Activated CD4-positive, alpha-beta T cell treated with anti-CD3 and anti-CD28 coated beads, Interleukin-2, amount 10 ng/mL, durations not matched to agents 7 days and 5 days (primary cell): ENCODE data around the gene GRIK4. TPM values are rescaled to one million over a fixed set of nuclear protein-coding genes. Genes with fewer than 3 reads are reported as not detected.
A peak's percentile ranks its signal among the peaks of the same experiment; 100 is the strongest.

Source experiments
- CTCF ChIA-PET: fragments of 350-600 bp; sonication (Branson Sonifier 250); formaldehyde crosslinking; loops from one replicate; lab custom pipeline; 2021; ENCODE audit warnings: antibody characterized with exemption; lab: Charles Lee
- POLR2A ChIA-PET: fragments of 350-600 bp; sonication (Branson Sonifier 250); formaldehyde crosslinking; loops from one replicate; lab custom pipeline; 2021; ENCODE audit warnings: antibody characterized with exemption; lab: Charles Lee
- DNase-seq: peaks from one replicate; pipeline ENCODE4 v3.0.0-alpha.2; 2020
- H3K27ac Mint-ChIP-seq: one replicate; pipeline ENCODE4 v1.8.0; 2021; ENCODE audit warnings: mild to moderate bottlenecking, moderate library complexity, mixed read lengths
- H3K27me3 Mint-ChIP-seq: one replicate; pipeline ENCODE4 v1.8.0; 2021; ENCODE audit warnings: mixed read lengths
- H3K36me3 Mint-ChIP-seq: one replicate; pipeline ENCODE4 v1.8.0; 2021; ENCODE audit warnings: low read depth, mixed read lengths
- H3K4me1 Mint-ChIP-seq: one replicate; pipeline ENCODE4 v1.8.0; 2021; ENCODE audit warnings: mixed read lengths
- H3K4me3 Mint-ChIP-seq: one replicate; pipeline ENCODE4 v1.8.0; 2021; ENCODE audit warnings: mild to moderate bottlenecking, moderate library complexity, mixed read lengths
- H3K9me3 Mint-ChIP-seq: one replicate; pipeline ENCODE4 v1.8.0; 2021; ENCODE audit warnings: mixed read lengths
- total RNA-seq, 2 experiments: library from RNA; stranded (reverse); gene quantifications; one replicate each; pipeline ENCODE4 v1.2.3, GENCODE V29; 2021

Gene GRIK4
- total RNA-seq, 2 experiments from 2014 or later, result not detected

DNA sequence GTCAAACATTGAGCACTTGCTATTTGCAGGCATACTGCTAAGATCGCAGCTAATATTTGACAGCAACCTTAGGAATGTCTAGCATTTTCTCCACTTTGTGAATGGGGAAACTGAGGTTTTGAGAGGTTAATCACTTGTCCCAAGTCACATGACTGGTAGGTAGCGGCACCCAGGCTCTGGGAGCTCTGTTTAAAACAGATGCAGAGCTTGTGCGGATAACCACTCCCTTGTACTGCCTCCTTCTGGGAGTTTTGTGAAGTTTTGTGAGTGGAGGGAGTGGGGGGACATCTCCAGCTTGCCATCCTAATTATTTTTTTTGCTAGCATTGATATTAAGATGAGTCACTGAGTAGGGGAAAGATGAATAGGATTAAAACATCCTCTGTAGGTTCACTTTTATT, 134.7 kb downstream of the GRIK4 start:
- Mint-ChIP-seq H3K27ac (no peak overlapping the region), H3K4me3 (no peak overlapping the region), H3K4me1 (no peaks in the 10 kb centered on the region), H3K27me3 (peaks cover 4% of the 10 kb centered on the region), H3K9me3 (no peaks in the 10 kb centered on the region), H3K36me3 (no peaks in the 10 kb centered on the region)
- ChIA-PET POLR2A (no interaction called here), CTCF (no interaction called here)
- DNase-seq, result no peak

DNA sequence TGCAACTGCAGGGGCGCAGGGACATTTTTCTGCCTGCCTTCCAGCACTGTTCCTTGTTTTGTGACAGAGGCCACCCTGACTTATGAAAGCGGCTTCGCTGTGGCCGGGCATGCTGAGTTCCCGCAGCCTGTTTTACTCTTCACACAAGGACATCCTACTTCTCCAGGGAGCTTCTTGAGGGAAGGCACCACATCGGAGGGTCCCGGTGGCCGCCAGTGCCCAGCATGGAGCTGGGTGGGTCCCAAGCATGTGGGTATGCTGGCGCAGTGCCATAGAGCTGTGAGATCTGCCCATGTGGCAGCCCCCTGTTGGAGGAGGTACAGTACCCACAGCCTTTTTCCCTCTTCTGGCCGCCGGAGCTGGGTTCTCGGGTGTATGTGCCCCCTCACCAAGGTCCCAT, 136.1 kb downstream of the GRIK4 start:
- no peaks in the 10 kb centered on the region for H3K9me3 Mint-ChIP-seq

DNA sequence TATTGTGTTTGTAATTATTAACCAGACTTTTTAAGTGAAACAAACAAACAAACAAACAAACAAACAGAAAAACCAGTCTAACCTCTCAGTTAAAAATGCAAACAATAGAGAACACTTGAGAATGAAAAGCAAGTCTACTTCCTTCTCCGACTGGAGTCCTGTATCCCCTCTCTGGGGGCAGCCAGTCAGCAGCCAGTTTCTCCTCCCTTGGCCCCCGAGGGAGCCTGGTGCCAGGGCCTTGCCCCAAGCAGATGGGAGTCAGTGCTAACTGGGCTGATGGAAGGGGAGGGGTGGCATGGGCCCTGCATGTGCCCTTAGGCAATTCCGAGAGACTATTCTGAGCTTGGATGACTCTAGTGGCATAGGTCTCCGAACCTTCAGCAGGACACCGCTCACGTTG, 137.2 kb downstream of the GRIK4 start:
- Mint-ChIP-seq H3K4me1 (no peaks in the 10 kb centered on the region), H3K9me3 (no peaks in the 10 kb centered on the region), H3K36me3 (no peaks in the 10 kb centered on the region), H3K27me3 (peaks cover 4% of the 10 kb centered on the region), H3K4me3 (no peak overlapping the region), H3K27ac (no peak overlapping the region)
- no peak for DNase-seq
- ChIA-PET CTCF (no interaction called here), POLR2A (no interaction called here)

More for the DNA sequence above, 136.1 kb downstream of the GRIK4 start:
- no peak for DNase-seq
- no peaks in the 10 kb centered on the region for H3K4me1 Mint-ChIP-seq
- H3K36me3 Mint-ChIP-seq, result no peaks in the 10 kb centered on the region
- H3K4me3 Mint-ChIP-seq, result no peak overlapping the region
- peaks cover 4% of the 10 kb centered on the region for H3K27me3 Mint-ChIP-seq
- no peak overlapping the region for H3K27ac Mint-ChIP-seq
- POLR2A ChIA-PET, result no interaction called here
- CTCF ChIA-PET, result no interaction called here

DNA sequence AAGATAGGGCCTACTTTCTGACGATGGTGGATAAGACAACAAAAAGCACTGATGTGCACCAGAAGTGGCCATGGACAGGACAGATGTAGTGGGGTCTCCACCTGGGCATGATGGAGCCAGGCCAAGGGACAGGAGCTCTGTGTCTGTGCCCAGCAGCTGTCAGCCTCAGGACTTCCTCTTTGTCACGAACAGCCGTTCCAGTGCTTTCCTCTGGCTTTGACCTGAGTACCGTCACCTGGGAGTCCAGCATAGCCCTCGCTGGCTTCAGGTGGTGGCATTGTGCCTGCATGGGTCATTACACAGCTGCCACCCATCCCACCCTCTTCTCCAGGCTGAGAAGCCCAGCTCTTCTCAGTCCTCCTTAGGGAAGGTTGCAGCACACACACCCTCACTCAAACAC, 137.8 kb downstream of the GRIK4 start:
- no peaks in the 10 kb centered on the region for H3K4me1 Mint-ChIP-seq
- H3K9me3 Mint-ChIP-seq, result no peaks in the 10 kb centered on the region
- ChIA-PET POLR2A (interaction anchor here (0.6 kb wide), 1 partner anchor 12 kb away, joined by 3 read pairs; no protein-coding TSS in a partner anchor), CTCF (no interaction called here)
- no peaks in the 10 kb centered on the region for H3K36me3 Mint-ChIP-seq
- no peak overlapping the region for H3K4me3 Mint-ChIP-seq
- peaks cover 4% of the 10 kb centered on the region for H3K27me3 Mint-ChIP-seq
- DNase-seq, result no peak
- no peak overlapping the region for H3K27ac Mint-ChIP-seq

- Mint-ChIP-seq H3K4me3 (no peak overlapping the region), H3K27ac (no peak overlapping the region), H3K27me3 (no peaks in the 10 kb centered on the region), H3K4me1 (no peaks in the 10 kb centered on the region), H3K36me3 (no peaks in the 10 kb centered on the region), H3K9me3 (no peaks in the 10 kb centered on the region)
- DNase-seq, result no peak
- POLR2A ChIA-PET, result no interaction called here
- CTCF ChIA-PET, result no interaction called here
Observed at GRCh38 chr11:120651396-120651795, 139.8 kb downstream of the GRIK4 start.

- H3K4me3 Mint-ChIP-seq, result no peak overlapping the region
- CTCF ChIA-PET, result no interaction called here
- no peaks in the 10 kb centered on the region for H3K36me3 Mint-ChIP-seq
- no peak for DNase-seq
- POLR2A ChIA-PET, result no interaction called here
- no peaks in the 10 kb centered on the region for H3K4me1 Mint-ChIP-seq
- no peaks in the 10 kb centered on the region for H3K27me3 Mint-ChIP-seq
- H3K27ac Mint-ChIP-seq, result no peak overlapping the region
- no peaks in the 10 kb centered on the region for H3K9me3 Mint-ChIP-seq
Observed at GRCh38 chr11:120651836-120652235, 140.3 kb downstream of the GRIK4 start.

DNA sequence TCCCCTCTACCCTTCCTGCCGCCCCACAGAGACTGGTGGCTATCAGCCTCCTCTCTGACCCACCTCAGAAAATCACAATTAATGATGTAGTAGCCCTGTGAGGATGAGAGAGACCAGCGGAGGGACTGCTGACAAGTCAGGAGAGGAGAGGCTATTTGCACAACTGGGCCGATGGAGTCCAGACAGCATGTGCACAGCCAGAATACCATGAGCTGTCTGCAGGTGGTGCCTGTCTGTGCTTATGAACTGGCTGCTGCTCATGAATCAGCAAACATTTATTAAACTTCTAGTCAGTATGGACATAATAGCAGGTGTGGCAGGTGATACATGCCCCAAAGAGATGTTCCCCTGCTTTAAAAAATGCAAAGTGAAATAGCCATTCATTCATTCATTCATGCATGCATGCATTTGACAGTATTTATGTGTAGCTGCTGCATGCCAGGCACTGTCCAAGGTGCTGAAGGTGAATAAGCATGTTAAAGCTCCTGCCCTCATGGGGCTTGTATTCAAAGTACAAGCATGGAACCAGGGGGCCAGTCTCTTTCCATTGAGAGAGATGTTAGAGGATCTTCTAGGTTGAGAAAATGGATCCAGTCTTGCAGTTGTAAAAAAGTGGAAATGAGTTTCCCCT, 141.3 kb downstream of the GRIK4 start:
- CTCF ChIA-PET, result no interaction called here

DNA sequence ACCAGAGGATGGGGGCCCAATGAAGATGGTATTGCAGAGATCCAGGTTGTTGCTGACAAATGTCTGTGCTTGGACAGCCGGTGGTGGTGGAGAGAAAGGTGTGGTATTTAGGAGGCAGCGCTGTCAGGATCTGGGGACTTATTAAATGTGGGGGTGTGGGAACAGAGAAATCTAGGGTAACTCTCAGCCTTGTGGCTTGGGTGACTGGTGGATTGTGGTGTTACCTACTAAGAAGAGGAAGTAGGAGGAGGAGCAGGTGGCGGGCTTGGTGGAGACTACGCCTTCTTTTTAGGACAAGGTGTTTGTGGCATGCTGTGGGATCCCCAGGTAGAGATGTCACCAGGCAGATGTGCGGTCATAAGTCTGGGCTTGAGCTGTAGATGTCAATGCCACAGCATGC, 144.0 kb downstream of the GRIK4 start:
- Mint-ChIP-seq H3K9me3 (no peaks in the 10 kb centered on the region), H3K4me3 (no peak overlapping the region), H3K27ac (no peak overlapping the region), H3K36me3 (no peaks in the 10 kb centered on the region), H3K4me1 (no peaks in the 10 kb centered on the region), H3K27me3 (peaks cover 1% of the 10 kb centered on the region)
- DNase-seq, result no peak
- POLR2A ChIA-PET, result no interaction called here
- CTCF ChIA-PET, result no interaction called here

More for the DNA sequence above, 141.3 kb downstream of the GRIK4 start:
- DNase-seq, result peak; percentile 23
- H3K27ac Mint-ChIP-seq, result no peak overlapping the region
- H3K9me3 Mint-ChIP-seq, result no peaks in the 10 kb centered on the region
- POLR2A ChIA-PET, result no interaction called here
- H3K4me1 Mint-ChIP-seq, result no peaks in the 10 kb centered on the region
- no peak overlapping the region for H3K4me3 Mint-ChIP-seq
- H3K36me3 Mint-ChIP-seq, result no peaks in the 10 kb centered on the region
- no peaks in the 10 kb centered on the region for H3K27me3 Mint-ChIP-seq

GRCh38 chr11:120657306-120658070, 145.9 kb downstream of the GRIK4 start:
- POLR2A ChIA-PET, result no interaction called here
- no peaks in the 10 kb centered on the region for H3K4me1 Mint-ChIP-seq

DNA sequence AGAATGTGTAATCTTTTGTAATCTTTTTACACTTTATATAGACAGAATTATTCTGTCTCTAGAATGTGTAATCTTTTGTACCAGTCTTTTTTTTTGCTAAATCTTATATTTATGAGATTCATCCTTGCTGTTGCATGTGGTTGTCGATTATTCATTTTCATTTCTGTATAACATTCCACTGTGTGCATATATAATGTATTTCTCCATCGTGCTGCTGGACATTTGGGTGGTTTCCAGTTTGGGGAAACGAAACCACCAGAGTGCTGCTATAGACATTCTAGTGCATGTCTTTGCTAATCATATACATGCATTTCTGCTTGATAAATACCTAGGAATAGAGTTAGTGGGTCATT, 146.5 kb downstream of the GRIK4 start:
- no peak for DNase-seq
- no peaks in the 10 kb centered on the region for H3K4me1 Mint-ChIP-seq
- H3K27ac Mint-ChIP-seq, result no peak overlapping the region
- ChIA-PET CTCF (no interaction called here), POLR2A (no interaction called here)
- H3K9me3 Mint-ChIP-seq, result no peaks in the 10 kb centered on the region
- no peaks in the 10 kb centered on the region for H3K36me3 Mint-ChIP-seq
- peaks cover 1% of the 10 kb centered on the region for H3K27me3 Mint-ChIP-seq
- H3K4me3 Mint-ChIP-seq, result no peak overlapping the region

More at GRCh38 chr11:120657306-120658070, 145.9 kb downstream of the GRIK4 start:
- no peaks in the 10 kb centered on the region for H3K36me3 Mint-ChIP-seq
- H3K4me3 Mint-ChIP-seq, result no peak overlapping the region
- no peak overlapping the region for H3K27ac Mint-ChIP-seq
- CTCF ChIA-PET, result no interaction called here
- H3K9me3 Mint-ChIP-seq, result no peaks in the 10 kb centered on the region
- DNase-seq, result no peak
- peaks cover 1% of the 10 kb centered on the region for H3K27me3 Mint-ChIP-seq

DNA sequence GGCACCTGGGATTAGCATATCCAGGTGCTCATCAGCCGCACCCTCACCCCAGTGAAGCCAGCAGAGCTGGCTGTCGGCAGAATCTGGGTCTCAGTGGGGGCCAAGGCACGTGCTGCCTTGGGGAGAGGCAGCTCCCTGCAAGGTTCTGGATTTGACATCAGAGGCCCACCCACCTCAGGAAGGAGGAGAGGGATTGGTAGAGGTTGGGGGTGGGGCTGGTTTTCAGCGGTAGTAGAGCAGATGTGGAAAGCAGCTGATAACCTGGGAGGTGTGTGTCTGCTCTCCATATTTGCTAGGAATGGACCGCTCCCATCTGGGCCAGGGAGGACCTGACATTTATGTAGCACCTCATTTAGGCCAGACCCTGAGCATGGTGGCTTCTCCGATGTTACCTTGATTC, 147.5 kb downstream of the GRIK4 start:
- Mint-ChIP-seq H3K27me3 (peaks cover 6% of the 10 kb centered on the region), H3K9me3 (no peaks in the 10 kb centered on the region), H3K4me3 (no peak overlapping the region), H3K27ac (no peak overlapping the region), H3K4me1 (no peaks in the 10 kb centered on the region), H3K36me3 (no peaks in the 10 kb centered on the region)
- DNase-seq, result no peak
- ChIA-PET POLR2A (no interaction called here), CTCF (no interaction called here)

DNA sequence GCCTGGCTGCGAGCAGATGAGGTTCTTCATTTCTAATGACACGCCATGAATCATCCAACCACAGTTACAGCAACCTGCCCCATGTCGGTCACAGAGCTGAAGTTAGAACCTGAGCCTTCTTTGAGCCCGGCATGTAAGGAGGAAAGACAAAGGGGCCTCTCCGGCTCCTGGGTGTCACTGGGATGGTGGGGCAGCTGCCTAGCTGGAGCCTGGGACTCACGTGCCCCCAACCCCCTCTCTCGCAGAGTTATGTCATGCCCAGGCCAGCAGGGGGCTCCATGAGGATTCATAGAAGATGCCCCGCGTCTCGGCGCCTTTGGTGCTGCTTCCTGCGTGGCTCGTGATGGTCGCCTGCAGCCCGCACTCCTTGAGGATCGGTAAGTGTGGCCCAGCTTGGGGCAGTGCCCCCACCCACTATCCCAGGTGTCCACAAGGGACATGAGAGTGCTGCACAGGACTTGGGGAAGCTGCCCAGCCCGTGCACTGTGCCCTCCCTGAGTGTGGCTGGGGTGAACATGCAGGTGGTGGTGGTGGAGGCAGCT, 148.5 kb downstream of the GRIK4 start:
- H3K4me3 Mint-ChIP-seq, result no peak overlapping the region
- no peaks in the 10 kb centered on the region for H3K4me1 Mint-ChIP-seq
- POLR2A ChIA-PET, result no interaction called here
- no peaks in the 10 kb centered on the region for H3K36me3 Mint-ChIP-seq
- H3K27ac Mint-ChIP-seq, result no peak overlapping the region
- peaks cover 6% of the 10 kb centered on the region for H3K27me3 Mint-ChIP-seq
- CTCF ChIA-PET, result no interaction called here
- no peaks in the 10 kb centered on the region for H3K9me3 Mint-ChIP-seq
- DNase-seq, result peak; percentile 25

DNA sequence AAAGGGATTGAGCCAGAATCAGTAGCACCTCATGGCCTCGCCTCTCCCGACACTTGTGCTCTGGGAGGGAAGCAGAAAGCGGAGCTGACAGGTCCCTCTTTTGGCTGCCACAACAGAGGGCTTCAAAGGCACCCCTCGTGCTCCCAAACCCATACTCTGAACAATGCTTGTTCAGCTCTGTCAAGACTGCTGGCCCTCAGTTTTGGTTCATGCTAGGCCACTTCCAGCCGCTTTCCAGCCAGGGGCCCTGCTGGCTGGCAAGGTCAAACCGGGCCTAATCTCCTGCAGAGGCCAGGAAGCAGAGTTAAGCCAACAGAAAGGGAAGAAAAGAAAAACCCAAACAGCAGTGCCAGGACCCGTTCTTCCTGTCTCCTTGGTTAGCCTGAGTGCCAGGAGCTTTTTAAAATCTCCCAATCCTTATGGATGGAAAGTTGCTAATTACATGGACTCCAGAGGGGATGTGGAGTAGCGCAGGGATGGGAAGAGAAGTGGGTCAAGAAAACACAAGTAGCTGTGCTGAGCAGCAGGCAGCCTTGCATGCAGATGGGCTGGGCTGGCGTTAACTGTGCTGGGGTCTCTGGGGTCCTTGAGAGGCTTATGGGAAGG, 150.6 kb downstream of the GRIK4 start:
- H3K4me1 Mint-ChIP-seq, result no peaks in the 10 kb centered on the region
- no peaks in the 10 kb centered on the region for H3K36me3 Mint-ChIP-seq
- no peaks in the 10 kb centered on the region for H3K9me3 Mint-ChIP-seq
- POLR2A ChIA-PET, result no interaction called here
- DNase-seq, result no peak
- no peak overlapping the region for H3K4me3 Mint-ChIP-seq
- H3K27me3 Mint-ChIP-seq, result peaks cover 6% of the 10 kb centered on the region
- no peak overlapping the region for H3K27ac Mint-ChIP-seq
- CTCF ChIA-PET, result no interaction called here
